Spleen (tissue), 11 donors: ENCODE measurements around the gene AMPH. TPM values are rescaled to one million over a fixed set of nuclear protein-coding genes. Genes with fewer than 3 reads are reported as not detected.
"Not testable (repeated sequence)": the region's sequence is repeated elsewhere in the genome, so short reads cannot be mapped to it uniquely, and the experiment has no call there.

Source experiments
- DNase-seq: peaks from one replicate; pipeline ENCODE4 v3.0.0-alpha.2; 2020
- H3K27ac ChIP-seq, 8 donors: fragments of 200-600 bp; sonication (generic) in 7 of 8; 1 replicate in 4 of 8; 2 replicates in 4 of 8; pipeline versions ENCODE4 v1.5.0 to v1.8.0; 2016 to 2021; ENCODE audit warnings: inconsistent platforms in 4 of 8, mild to moderate bottlenecking in 4 of 8, moderate library complexity in 1 of 8
- H3K27me3 ChIP-seq, 7 donors: fragments of 200-600 bp; sonication (generic) in 6 of 7; replicated peaks in 1 of 7; 1 replicate in 4 of 7; 2 replicates in 3 of 7; pipeline versions ENCODE4 v1.5.0 to v1.8.0; 2016 to 2021; ENCODE audit warnings: inconsistent platforms in 3 of 7, mild to moderate bottlenecking in 1 of 7
- H3K36me3 ChIP-seq, 6 donors: fragments of 200-600 bp; sonication (generic) in 5 of 6; 1 replicate in 4 of 6; 2 replicates in 2 of 6; pipeline versions ENCODE4 v1.5.0 to v1.8.0; 2016 to 2021; ENCODE audit warnings: inconsistent platforms in 2 of 6
- H3K4me1 ChIP-seq, 6 donors: fragments of 200-600 bp; sonication (generic) in 5 of 6; 1 replicate in 3 of 6; 2 replicates in 3 of 6; pipeline versions ENCODE4 v1.5.0 to v1.8.0; 2016 to 2021; ENCODE audit warnings: inconsistent platforms in 3 of 6
- H3K4me3 ChIP-seq, 8 donors: fragments of 200-600 bp; sonication (generic) in 7 of 8; 1 replicate in 4 of 8; 2 replicates in 4 of 8; pipeline versions ENCODE4 v1.5.0 to v1.8.0; 2016 to 2021; ENCODE audit warnings: inconsistent platforms in 4 of 8, mild to moderate bottlenecking in 4 of 8, moderate library complexity in 2 of 8
- H3K9me3 ChIP-seq, 8 donors: fragments of 200-600 bp; sonication (generic) in 7 of 8; 1 replicate in 4 of 8; 2 replicates in 4 of 8; pipeline versions ENCODE4 v1.5.0 to v1.8.0; 2016 to 2021; ENCODE audit warnings: inconsistent platforms in 4 of 8
- CTCF ChIP-seq, 11 experiments: fragments of 200-600 bp in 7 of 11; fragments of 450-650 bp in 4 of 11; sonication (generic) in 4 of 11; IDR thresholded peaks in 8 of 11; conservative IDR thresholded peaks in 3 of 11; 1 replicate in 7 of 11; 2 replicates in 4 of 11; pipeline versions ENCODE4 v1.4.0 to v1.8.0; 2016 to 2021; ENCODE audit warnings: antibody characterized with exemption in 11 of 11, inconsistent platforms in 4 of 11, mild to moderate bottlenecking in 1 of 11
- POLR2A ChIP-seq, 3 donors: fragments of 450-650 bp; IDR thresholded peaks; one replicate each; pipeline ENCODE4 v1.5.1; 2017; ENCODE audit warnings: antibody characterized with exemption in 3 of 3, mild to moderate bottlenecking in 1 of 3
- POLR2AphosphoS5 ChIP-seq, 3 donors: sonication (generic); formaldehyde crosslinking; IDR thresholded peaks; one replicate each; pipeline ENCODE4 v1.5.1; 2017; ENCODE audit warnings: antibody characterized with exemption in 3 of 3
- WGBS, 5 donors: extraction: QIAGEN DNeasy Blood & Tissue Kit in 3 of 5; methylation state at CpG; one replicate each; pipeline versions ENCODE4 v1.1.5 to v1.1.7; 2013 to 2018; 5-methylcytosine and 5-hydroxymethylcytosine counted together
- intact Hi-C: fragments of 100-400 bp; cut with DNase I; formaldehyde crosslinking; loops from one replicate; pipeline ENCODE4 v1.15.0; 2023; ENCODE audit warnings: low total_unique reads
- polyA plus RNA-seq, 3 donors: library from polyadenylated mRNA; stranded (reverse); fragments of 200-250 nt; gene quantifications; one replicate each; pipeline ENCODE4 v1.2.1, GENCODE V29; 2013
- total RNA-seq, 7 donors: library from RNA; depleted of rRNA in 3 of 7; stranded (reverse); fragments of >200 nt in 3 of 7; fragmentation: NEBNext Ultra II Directional in 4 of 7; extraction: Animal tissue kit (Norgen Biotek cat#: 25700) in 4 of 7; gene quantifications; one replicate each; pipeline versions ENCODE4 v1.1.0 to v1.2.1, GENCODE V29; 2016 to 2021
- donor health status: healthy with polysubstance abuse.
- donor health status: DM: no; HTN: no; CAD: no; lungs with moderate emphysema.
- donor health status: DM: no; HTN: no; CAD: no.
- donor health status: Bipolar disorder and iron deficiency.
- donor health status: healthy.
- donor health status: DM: no; HTN: no; CAD: no.
- donor health status: DM: yes; HTN: yes; CAD: no.

Gene AMPH
- total and polyA plus RNA-seq, 10 donors, result 0.09 to 10.3 (median 1.1) TPM

- no peak for TF ChIP-seq CTCF (IDR thresholded peaks at IDR 0.05 in 8 of 11, conservative IDR thresholded peaks at IDR 0.05 in 3 of 11)
- no peak for TF ChIP-seq POLR2A (IDR thresholded peaks at IDR 0.05)
- no peak for TF ChIP-seq POLR2AphosphoS5 (IDR thresholded peaks at IDR 0.05)
- H3K9me3 ChIP-seq, result no peaks in the 10 kb centered on the region
- 74 to 83% (median 78%) methylated on average over 6 of the region's 6 CpGs for WGBS, 5 donors
- H3K27me3 ChIP-seq, result no peaks in the 10 kb centered on the region
- no peak overlapping the region for H3K4me3 ChIP-seq
- DNase-seq, result no peak
- no peak overlapping the region for H3K27ac ChIP-seq
- H3K36me3 ChIP-seq, result no peaks in the 10 kb centered on the region
- no peaks in the 10 kb centered on the region for H3K4me1 ChIP-seq
- intact Hi-C loops, result no loop called here
These were observed 45.4 kb downstream of the AMPH start for GRCh38 chr7:38585572-38586354.

- WGBS, 5 donors, result 78 to 87% (median 84%) methylated on average over 11 of the region's 11 CpGs
- DNase-seq, result no peak
- H3K4me3 ChIP-seq, result no peak overlapping the region
- intact Hi-C loops, result no loop called here
- no peaks in the 10 kb centered on the region for H3K27me3 ChIP-seq
- TF ChIP-seq POLR2AphosphoS5 (IDR thresholded peaks at IDR 0.05) (no peak), CTCF (IDR thresholded peaks at IDR 0.05 in 8 of 11, conservative IDR thresholded peaks at IDR 0.05 in 3 of 11) (no peak), POLR2A (IDR thresholded peaks at IDR 0.05) (no peak)
- no peak overlapping the region for H3K27ac ChIP-seq
- no peaks in the 10 kb centered on the region for H3K36me3 ChIP-seq
- H3K9me3 ChIP-seq, result no peaks in the 10 kb centered on the region
- no peaks in the 10 kb centered on the region for H3K4me1 ChIP-seq
These were observed 46.5 kb downstream of the AMPH start for GRCh38 chr7:38584443-38585210.

- H3K36me3 ChIP-seq, result no peaks in the 10 kb centered on the region
- H3K27me3 ChIP-seq, result no peaks in the 10 kb centered on the region
- intact Hi-C loops, result no loop called here
- no peak overlapping the region for H3K4me3 ChIP-seq
- no peaks in the 10 kb centered on the region for H3K4me1 ChIP-seq
- no peak for DNase-seq
- TF ChIP-seq POLR2A (IDR thresholded peaks at IDR 0.05) (no peak), CTCF (IDR thresholded peaks at IDR 0.05 in 8 of 11, conservative IDR thresholded peaks at IDR 0.05 in 3 of 11) (no peak), POLR2AphosphoS5 (IDR thresholded peaks at IDR 0.05) (no peak)
- 74 to 92% (median 86%) methylated on average over 5 of the region's 5 CpGs for WGBS, 5 donors
- no peak overlapping the region for H3K27ac ChIP-seq
- H3K9me3 ChIP-seq, result peaks cover 0 to 8% (median 7%) of the 10 kb centered on the region in 8 donors
These were observed 50.7 kb downstream of the AMPH start for GRCh38 chr7:38580485-38580884.

- no peaks in the 10 kb centered on the region for H3K36me3 ChIP-seq
- H3K27ac ChIP-seq, result no peak overlapping the region
- peaks cover 0 to 17% (median 11%) of the 10 kb centered on the region in 8 donors for H3K9me3 ChIP-seq
- WGBS, 5 donors, result 65 to 72% (median 67%) methylated on average over 5 of the region's 5 CpGs
- intact Hi-C loops, result no loop called here
- H3K4me3 ChIP-seq, result no peak overlapping the region
- TF ChIP-seq CTCF (IDR thresholded peaks at IDR 0.05 in 8 of 11, conservative IDR thresholded peaks at IDR 0.05 in 3 of 11) (no peak), POLR2A (IDR thresholded peaks at IDR 0.05) (no peak), POLR2AphosphoS5 (IDR thresholded peaks at IDR 0.05) (no peak)
- DNase-seq, result no peak
- H3K27me3 ChIP-seq, result no peaks in the 10 kb centered on the region
- H3K4me1 ChIP-seq, result no peaks in the 10 kb centered on the region
These were observed 57.1 kb downstream of the AMPH start for GRCh38 chr7:38574086-38574485.

- intact Hi-C loops, result not testable (repeated sequence)
- 81 to 95% (median 86%) methylated on average over 2 of the region's 2 CpGs for WGBS, 5 donors
These were observed 59.6 kb downstream of the AMPH start for GRCh38 chr7:38571620-38572019.

More at GRCh38 chr7:38571620-38572019, 59.6 kb downstream of the AMPH start:
- H3K4me1 ChIP-seq, H3K4me3 ChIP-seq, H3K27me3 ChIP-seq, H3K36me3 ChIP-seq, H3K27ac ChIP-seq, DNase-seq: not testable (repeated sequence)
- peaks cover 0 to 17% (median 11%) of the 10 kb centered on the region in 8 donors for H3K9me3 ChIP-seq
